GM19438 (cell line): ENCODE data around the gene SMIM1.
"Not testable (repeated sequence)": the region's sequence is repeated elsewhere in the genome, so short reads cannot be mapped to it uniquely, and the experiment has no call there.

Experiments used
- ATAC-seq: cut with Tn5 transposase; IDR thresholded peaks from one replicate; pipeline ENCODE4 v1.9.1; 2021; ENCODE audit warnings: low read depth; ENCODE audit not compliant: unreplicated experiment

SMIM1 gene

GRCh38 chr1:3789421-3790300 lies 17.1 kb downstream of the SMIM1 start:
- ATAC-seq: no peak

GRCh38 chr1:3790500-3790923 lies 18.0 kb downstream of the SMIM1 start:
- ATAC-seq: no peak

- no peak for ATAC-seq
These were observed 18.4 kb downstream of the SMIM1 start for GRCh38 chr1:3790952-3791351.

GRCh38 chr1:3795453-3796214 lies 23.1 kb downstream of the SMIM1 start:
- peak; percentile 20 for ATAC-seq

GRCh38 chr1:3796215-3797061 lies 23.9 kb downstream of the SMIM1 start, which contains the start of gene LRRC47:
Gene LRRC47 (minus strand): TSS chr1:3796498. CDS start chr1:3796476, 22 bp downstream.
- ATAC-seq: peak; percentile 98

- no peak for ATAC-seq
These were observed 27.6 kb downstream of the SMIM1 start for GRCh38 chr1:3799976-3800685.

- ATAC-seq: not testable (repeated sequence)
These were observed 28.2 kb downstream of the SMIM1 start for GRCh38 chr1:3800795-3801194.

GRCh38 chr1:3803905-3804626 lies 31.5 kb downstream of the SMIM1 start:
- ATAC-seq: no peak

- not testable (repeated sequence) for ATAC-seq
These were observed 32.0 kb downstream of the SMIM1 start for GRCh38 chr1:3804627-3804944.

GRCh38 chr1:3805038-3805437 lies 32.5 kb downstream of the SMIM1 start:
- no peak for ATAC-seq

- ATAC-seq: no peak
These were observed 35.2 kb downstream of the SMIM1 start for GRCh38 chr1:3807769-3808168.

- no peak for ATAC-seq
These were observed 37.1 kb downstream of the SMIM1 start for GRCh38 chr1:3809680-3810079.

GRCh38 chr1:3810149-3810761 lies 37.7 kb downstream of the SMIM1 start:
- not testable (repeated sequence) for ATAC-seq

GRCh38 chr1:3811595-3811911 lies 39.0 kb downstream of the SMIM1 start:
- no peak for ATAC-seq

- ATAC-seq: no peak
These were observed 41.5 kb downstream of the SMIM1 start for GRCh38 chr1:3814065-3814464.

- ATAC-seq: no peak
These were observed 42.4 kb downstream of the SMIM1 start for GRCh38 chr1:3814771-3815561.

GRCh38 chr1:3816331-3817137 lies 44.0 kb downstream of the SMIM1 start:
- no peak for ATAC-seq
